Pulmonary artery endothelial cell (primary cell): ENCODE measurements around the gene RACK1. TPM values are rescaled to one million over a fixed set of nuclear protein-coding genes. Genes with fewer than 3 reads are reported as not detected.

Experiments used
- DNase-seq: peaks from one replicate; pipeline ENCODE4 v3.0.0-alpha.2; 2011; ENCODE audit warnings: low read depth, low spot score
- total RNA-seq: library from RNA; depleted of rRNA; stranded (reverse); fragments of >200 nt; gene quantifications from 2 replicates; pipeline ENCODE4 v1.2.3, GENCODE V29; 2014

The RACK1 gene
- total RNA-seq, 1 donor from 2014 or later = 8,367 TPM

GRCh38 chr5:181234455-181235306 lies 9.0 kb downstream of the RACK1 start:
- DNase-seq = no peak

GRCh38 chr5:181233801-181234454 lies 9.8 kb downstream of the RACK1 start:
- no peak for DNase-seq

- no peak for DNase-seq
Observed at GRCh38 chr5:181233088-181233800, 10.5 kb downstream of the RACK1 start.

- DNase-seq = no peak
Observed at GRCh38 chr5:181232593-181232992, 11.1 kb downstream of the RACK1 start.

- DNase-seq = no peak
Observed at GRCh38 chr5:181231432-181231831, 12.3 kb downstream of the RACK1 start.

GRCh38 chr5:181230551-181230950 lies 13.2 kb downstream of the RACK1 start:
- no peak for DNase-seq

- DNase-seq = no peak
Observed at GRCh38 chr5:181229996-181230395, 13.7 kb downstream of the RACK1 start.

GRCh38 chr5:181224390-181225229 lies 19.1 kb downstream of the RACK1 start:
- DNase-seq = no peak

GRCh38 chr5:181223729-181224389 lies 19.8 kb downstream of the RACK1 start:
- no peak for DNase-seq

- DNase-seq = peak; percentile 96
Observed at GRCh38 chr5:181223058-181223728, 20.5 kb downstream of the RACK1 start, which contains the start of gene TRIM41. Gene TRIM41 (plus strand): TSS chr5:181223281. CDS start chr5:181224000, 719 bp downstream.

- no peak for DNase-seq
Observed at GRCh38 chr5:181222630-181223057, 21.1 kb downstream of the RACK1 start.

- DNase-seq = peak; percentile 71
Observed at GRCh38 chr5:181221792-181222629, 21.7 kb downstream of the RACK1 start.

- DNase-seq = no peak
Observed at GRCh38 chr5:181221105-181221791, 22.5 kb downstream of the RACK1 start.

GRCh38 chr5:181220178-181220515 lies 23.6 kb downstream of the RACK1 start:
- no peak for DNase-seq

GRCh38 chr5:181219262-181220177 lies 24.2 kb downstream of the RACK1 start:
- no peak for DNase-seq

GRCh38 chr5:181218795-181219124 lies 24.9 kb downstream of the RACK1 start:
- DNase-seq = no peak

- DNase-seq = no peak
Observed at GRCh38 chr5:181217803-181218062, 26.0 kb downstream of the RACK1 start.
